Activated naive CD8-positive, alpha-beta T cell treated with anti-CD3 and anti-CD28 coated beads for 36 hours (primary cell): ENCODE measurements around the gene ULK4. TPM values are rescaled to one million over a fixed set of nuclear protein-coding genes. Genes with fewer than 3 reads are reported as not detected.
"Not testable (repeated sequence)": the region's sequence is repeated elsewhere in the genome, so short reads cannot be mapped to it uniquely, and the experiment has no call there.

Experiments
- DNase-seq: peaks from one replicate; pipeline ENCODE4 v3.0.0; 2021
- H3K27ac Mint-ChIP-seq: one replicate; pipeline ENCODE4 v1.8.0; 2022; ENCODE audit warnings: mild to moderate bottlenecking, moderate library complexity, mixed read lengths
- H3K27me3 Mint-ChIP-seq: one replicate; pipeline ENCODE4 v1.8.0; 2022; ENCODE audit warnings: mild to moderate bottlenecking, mixed read lengths
- H3K36me3 Mint-ChIP-seq: one replicate; pipeline ENCODE4 v1.8.0; 2021; ENCODE audit warnings: mild to moderate bottlenecking, mixed read lengths
- H3K4me1 Mint-ChIP-seq: one replicate; pipeline ENCODE4 v1.8.0; 2021; ENCODE audit warnings: mixed read lengths
- H3K4me3 Mint-ChIP-seq: one replicate; pipeline ENCODE4 v1.8.0; 2022; ENCODE audit warnings: mild to moderate bottlenecking, moderate library complexity, mixed read lengths
- H3K9me3 Mint-ChIP-seq: one replicate; pipeline ENCODE4 v1.8.0; 2022; ENCODE audit warnings: mixed read lengths
- total RNA-seq, 2 experiments: library from RNA; stranded (reverse); gene quantifications; one replicate each; pipeline ENCODE4 v1.2.3, GENCODE V29; 2021

ULK4 gene
- total RNA-seq, 2 experiments from 2014 or later = 9.8 to 10.3 TPM

DNA sequence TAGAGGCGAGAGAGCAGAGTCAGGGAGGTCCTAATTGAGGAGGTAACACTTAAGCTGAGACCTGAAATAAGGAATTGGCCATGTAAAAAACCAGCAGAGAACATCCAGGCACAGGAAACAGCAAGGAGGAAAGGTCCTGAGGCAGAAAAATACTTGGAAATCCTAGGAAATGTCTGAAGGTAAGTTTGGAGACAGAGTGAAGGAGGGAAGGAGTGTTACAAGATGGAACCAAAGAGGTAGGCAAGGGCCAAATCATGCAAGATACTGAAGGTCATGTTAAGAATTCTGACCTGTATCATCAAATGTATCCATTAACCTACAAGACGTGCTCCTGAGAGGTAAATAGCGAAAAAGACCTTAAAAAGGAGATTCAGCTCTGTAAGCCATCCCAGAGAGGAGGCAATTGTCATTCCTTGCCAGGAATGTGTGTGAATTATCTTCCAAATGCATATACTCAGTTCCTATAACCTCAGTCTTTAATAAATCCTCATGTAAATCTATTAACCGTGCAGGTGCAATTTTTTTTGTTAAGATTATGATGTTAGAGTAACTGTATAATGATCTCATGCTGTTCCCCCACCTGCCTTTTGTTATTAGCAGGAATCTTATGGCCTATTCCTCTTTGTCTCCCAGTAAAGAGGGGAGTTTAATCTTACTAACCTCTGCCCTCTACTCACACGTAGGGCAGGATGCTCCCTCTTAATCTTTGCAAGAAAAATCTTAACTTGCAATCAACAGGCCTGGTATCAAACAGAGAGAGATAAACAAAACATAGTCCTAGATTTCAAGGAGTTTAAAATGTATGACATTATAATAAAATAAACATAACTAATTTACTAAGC, 166.9 kb downstream of the ULK4 start:
- no peaks in the 10 kb centered on the region for H3K27me3 Mint-ChIP-seq
- no peak for DNase-seq
- H3K36me3 Mint-ChIP-seq = peaks cover 5% of the 10 kb centered on the region
- H3K9me3 Mint-ChIP-seq = no peaks in the 10 kb centered on the region
- no peak overlapping the region for H3K4me3 Mint-ChIP-seq
- H3K27ac Mint-ChIP-seq = no peak overlapping the region
- no peaks in the 10 kb centered on the region for H3K4me1 Mint-ChIP-seq

DNA sequence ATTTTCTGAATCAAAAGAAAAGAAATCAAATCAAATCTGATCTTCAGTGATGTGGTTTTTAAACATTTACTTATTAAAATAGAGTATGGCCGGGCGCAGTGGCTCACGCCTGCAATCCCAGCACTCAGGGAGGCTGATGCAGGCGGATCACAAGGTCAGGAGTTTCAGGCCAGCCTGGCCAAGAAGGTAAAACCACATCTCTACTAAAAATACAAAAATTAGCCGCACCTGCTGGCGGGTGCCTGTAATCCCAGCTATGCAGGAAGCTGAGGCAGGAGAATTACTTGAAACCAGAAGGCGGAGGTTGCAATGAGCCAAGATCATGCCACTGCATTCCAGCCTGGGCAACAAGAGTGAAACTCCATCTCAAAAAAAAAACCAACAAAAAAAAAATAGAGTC, 169.1 kb downstream of the ULK4 start:
- no peak overlapping the region for H3K27ac Mint-ChIP-seq
- no peaks in the 10 kb centered on the region for H3K9me3 Mint-ChIP-seq
- H3K4me3 Mint-ChIP-seq = no peak overlapping the region
- no peak for DNase-seq
- H3K36me3 Mint-ChIP-seq = peaks cover 9% of the 10 kb centered on the region
- H3K4me1 Mint-ChIP-seq = no peaks in the 10 kb centered on the region
- no peaks in the 10 kb centered on the region for H3K27me3 Mint-ChIP-seq

DNA sequence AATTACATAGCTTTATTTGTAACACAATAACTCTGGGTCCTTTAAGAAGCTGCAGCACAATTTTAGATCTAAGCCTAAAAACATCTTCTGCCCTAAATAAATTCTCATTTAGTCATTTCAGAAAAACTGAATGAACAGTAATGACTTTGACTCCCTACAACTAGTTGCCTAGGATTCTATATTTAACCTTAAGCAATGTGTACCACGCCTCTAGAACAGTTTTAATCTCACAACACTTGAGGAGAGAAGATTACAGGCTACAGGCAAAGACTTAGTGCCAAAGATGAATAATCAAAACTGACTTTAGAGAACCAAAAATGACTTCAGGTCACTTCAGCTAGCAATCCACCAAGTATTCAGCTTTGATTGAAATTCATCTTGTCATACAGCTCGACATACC, 192.8 kb downstream of the ULK4 start:
- Mint-ChIP-seq H3K4me3 (no peak overlapping the region), H3K36me3 (peaks cover 20% of the 10 kb centered on the region), H3K9me3 (peaks cover 3% of the 10 kb centered on the region), H3K27ac (no peak overlapping the region), H3K4me1 (no peaks in the 10 kb centered on the region), H3K27me3 (no peaks in the 10 kb centered on the region)
- DNase-seq = no peak

GRCh38 chr3:41768363-41768762, 193.5 kb downstream of the ULK4 start:
- Mint-ChIP-seq H3K36me3 (peaks cover 20% of the 10 kb centered on the region), H3K27me3 (no peaks in the 10 kb centered on the region)

GRCh38 chr3:41762867-41763266, 199.0 kb downstream of the ULK4 start:
- H3K36me3 Mint-ChIP-seq = peaks cover 10% of the 10 kb centered on the region
- not testable (repeated sequence) for H3K27me3 Mint-ChIP-seq

More at GRCh38 chr3:41768363-41768762, 193.5 kb downstream of the ULK4 start:
- Mint-ChIP-seq H3K4me3 (no peak overlapping the region), H3K4me1 (no peaks in the 10 kb centered on the region), H3K9me3 (peaks cover 3% of the 10 kb centered on the region), H3K27ac (no peak overlapping the region)
- DNase-seq = no peak

DNA sequence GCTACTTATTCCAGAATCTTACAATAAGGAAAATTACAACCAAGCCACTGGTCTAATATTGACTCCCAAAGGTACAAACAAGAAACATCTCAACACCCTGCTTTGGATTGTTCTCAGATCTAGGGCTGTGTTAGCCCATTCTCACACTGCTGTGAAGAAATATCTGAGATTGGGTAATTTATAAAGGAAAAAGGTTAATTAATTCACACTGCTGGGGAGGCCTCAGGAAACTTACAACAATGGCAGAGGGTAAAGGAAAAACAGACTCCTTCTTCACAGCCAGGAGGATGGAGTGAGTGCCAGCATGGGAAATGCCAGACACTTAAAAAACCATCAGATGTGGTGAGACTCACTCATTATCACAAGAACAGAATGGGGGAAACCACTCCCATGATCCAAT, 208.3 kb downstream of the ULK4 start:
- no peaks in the 10 kb centered on the region for H3K9me3 Mint-ChIP-seq
- peaks cover 10% of the 10 kb centered on the region for H3K4me1 Mint-ChIP-seq
- DNase-seq = no peak

More at GRCh38 chr3:41762867-41763266, 199.0 kb downstream of the ULK4 start:
- not testable (repeated sequence) for H3K4me1 Mint-ChIP-seq, DNase-seq, H3K4me3 Mint-ChIP-seq, H3K27ac Mint-ChIP-seq, H3K9me3 Mint-ChIP-seq

GRCh38 chr3:41751597-41751996, 210.3 kb downstream of the ULK4 start:
- peaks cover 10% of the 10 kb centered on the region for H3K4me1 Mint-ChIP-seq
- no peak for DNase-seq
- no peaks in the 10 kb centered on the region for H3K9me3 Mint-ChIP-seq
- peaks cover 8% of the 10 kb centered on the region for H3K36me3 Mint-ChIP-seq
- no peaks in the 10 kb centered on the region for H3K27me3 Mint-ChIP-seq
- H3K4me3 Mint-ChIP-seq = no peak overlapping the region
- no peak overlapping the region for H3K27ac Mint-ChIP-seq

More for the DNA sequence above, 208.3 kb downstream of the ULK4 start:
- no peak overlapping the region for H3K4me3 Mint-ChIP-seq
- peaks cover 5% of the 10 kb centered on the region for H3K36me3 Mint-ChIP-seq
- no peaks in the 10 kb centered on the region for H3K27me3 Mint-ChIP-seq
- H3K27ac Mint-ChIP-seq = no peak overlapping the region

GRCh38 chr3:41749988-41750387, 211.9 kb downstream of the ULK4 start:
- H3K36me3 Mint-ChIP-seq = peaks cover 8% of the 10 kb centered on the region
- no peak for DNase-seq
- H3K27me3 Mint-ChIP-seq = no peaks in the 10 kb centered on the region
- no peak overlapping the region for H3K4me3 Mint-ChIP-seq
- H3K9me3 Mint-ChIP-seq = no peaks in the 10 kb centered on the region
- no peak overlapping the region for H3K27ac Mint-ChIP-seq
- peaks cover 10% of the 10 kb centered on the region for H3K4me1 Mint-ChIP-seq

DNA sequence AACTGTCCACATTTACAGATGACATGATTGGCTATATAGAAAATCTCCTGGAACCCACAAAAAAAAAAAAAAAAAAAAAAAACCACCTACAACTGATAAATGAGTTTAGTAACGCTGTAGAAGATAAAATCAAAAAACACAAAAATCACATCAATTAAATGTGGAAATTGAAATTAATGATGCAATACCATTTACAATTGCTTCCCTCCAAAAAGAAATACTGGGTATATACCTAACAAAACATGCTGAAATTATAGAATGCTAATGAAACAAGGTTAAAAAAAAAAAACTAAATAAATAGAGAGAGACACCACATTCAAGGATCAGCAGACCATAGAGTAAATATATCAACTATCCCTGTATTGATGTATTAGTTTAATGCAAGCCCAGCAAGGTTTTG, 215.7 kb downstream of the ULK4 start:
- Mint-ChIP-seq H3K27ac (no peak overlapping the region), H3K36me3 (peaks cover 5% of the 10 kb centered on the region), H3K4me3 (no peak overlapping the region)

GRCh38 chr3:41742121-41742520, 219.8 kb downstream of the ULK4 start:
- no peak for DNase-seq
- Mint-ChIP-seq H3K36me3 (peaks cover 16% of the 10 kb centered on the region), H3K27me3 (no peaks in the 10 kb centered on the region), H3K4me1 (no peaks in the 10 kb centered on the region), H3K9me3 (peaks cover 4% of the 10 kb centered on the region), H3K4me3 (no peak overlapping the region), H3K27ac (no peak overlapping the region)

More for the DNA sequence above, 215.7 kb downstream of the ULK4 start:
- DNase-seq = no peak
- Mint-ChIP-seq H3K27me3 (no peaks in the 10 kb centered on the region), H3K9me3 (no peaks in the 10 kb centered on the region), H3K4me1 (no peaks in the 10 kb centered on the region)

- no peaks in the 10 kb centered on the region for H3K27me3 Mint-ChIP-seq
These were observed 221.5 kb downstream of the ULK4 start for GRCh38 chr3:41740374-41740886.

DNA sequence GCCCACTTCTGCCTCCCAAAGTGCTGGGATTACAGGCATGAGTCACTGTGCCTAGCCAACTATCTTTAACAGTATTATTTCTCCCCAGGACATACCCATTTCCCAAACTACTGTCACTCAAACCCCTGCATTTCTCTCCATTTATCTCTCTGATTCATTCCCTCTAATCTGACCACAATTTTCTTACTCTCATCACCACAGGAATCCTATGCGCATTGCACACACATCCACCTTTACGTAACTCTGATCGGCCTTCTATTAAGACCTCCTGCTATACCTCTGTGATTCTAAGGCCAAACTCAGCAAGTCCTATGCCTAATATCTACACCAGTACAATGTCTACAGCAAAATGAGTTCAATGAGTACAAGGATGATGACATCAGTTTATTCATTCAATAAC, 235.0 kb downstream of the ULK4 start:
- Mint-ChIP-seq H3K36me3 (peaks cover 30% of the 10 kb centered on the region), H3K4me1 (no peaks in the 10 kb centered on the region), H3K27ac (no peak overlapping the region), H3K4me3 (no peak overlapping the region), H3K9me3 (peaks cover 6% of the 10 kb centered on the region), H3K27me3 (no peaks in the 10 kb centered on the region)
- DNase-seq = no peak

More at GRCh38 chr3:41740374-41740886, 221.5 kb downstream of the ULK4 start:
- Mint-ChIP-seq H3K4me1 (no peaks in the 10 kb centered on the region), H3K27ac (no peak overlapping the region), H3K9me3 (peaks cover 4% of the 10 kb centered on the region), H3K4me3 (no peak overlapping the region), H3K36me3 (peaks cover 16% of the 10 kb centered on the region)
- DNase-seq = no peak

DNA sequence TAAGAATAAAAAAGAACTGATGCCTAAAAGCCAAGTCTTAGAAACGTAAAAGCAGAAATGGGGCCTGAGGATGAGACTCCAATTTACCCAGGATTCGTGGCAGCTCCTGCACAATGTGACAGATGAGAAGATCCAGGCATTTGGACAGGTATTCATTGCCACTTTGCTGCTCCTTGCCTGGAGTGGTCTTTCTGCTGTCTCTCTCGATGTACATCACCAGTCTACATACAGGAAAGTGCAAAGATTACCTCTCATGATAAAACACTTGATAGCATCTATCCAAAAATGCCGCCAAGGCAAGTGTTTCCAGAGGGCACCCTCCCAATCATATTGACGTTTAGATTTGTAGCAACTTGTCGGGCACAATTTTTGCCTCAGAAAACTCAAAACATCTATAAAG, 244.3 kb downstream of the ULK4 start:
- peaks cover 2% of the 10 kb centered on the region for H3K36me3 Mint-ChIP-seq
- no peaks in the 10 kb centered on the region for H3K9me3 Mint-ChIP-seq
- no peak overlapping the region for H3K27ac Mint-ChIP-seq
- H3K4me1 Mint-ChIP-seq = no peaks in the 10 kb centered on the region
- no peak overlapping the region for H3K4me3 Mint-ChIP-seq
- H3K27me3 Mint-ChIP-seq = no peaks in the 10 kb centered on the region
- DNase-seq = no peak

- no peak for DNase-seq
- no peaks in the 10 kb centered on the region for H3K9me3 Mint-ChIP-seq
- H3K4me1 Mint-ChIP-seq = no peaks in the 10 kb centered on the region
- no peaks in the 10 kb centered on the region for H3K27me3 Mint-ChIP-seq
- no peak overlapping the region for H3K27ac Mint-ChIP-seq
- H3K36me3 Mint-ChIP-seq = peaks cover 2% of the 10 kb centered on the region
- H3K4me3 Mint-ChIP-seq = no peak overlapping the region
These were observed 245.4 kb downstream of the ULK4 start for GRCh38 chr3:41716471-41716870.

GRCh38 chr3:41715376-41715775, 246.5 kb downstream of the ULK4 start:
- no peak for DNase-seq
- H3K27me3 Mint-ChIP-seq = no peaks in the 10 kb centered on the region
- H3K4me1 Mint-ChIP-seq = no peaks in the 10 kb centered on the region
- H3K27ac Mint-ChIP-seq = no peak overlapping the region
- H3K9me3 Mint-ChIP-seq = no peaks in the 10 kb centered on the region
- H3K36me3 Mint-ChIP-seq = peaks cover 2% of the 10 kb centered on the region
- H3K4me3 Mint-ChIP-seq = no peak overlapping the region

GRCh38 chr3:41711651-41712050, 250.3 kb downstream of the ULK4 start:
- no peak overlapping the region for H3K27ac Mint-ChIP-seq
- H3K4me3 Mint-ChIP-seq = no peak overlapping the region
- H3K27me3 Mint-ChIP-seq = no peaks in the 10 kb centered on the region
- H3K9me3 Mint-ChIP-seq = no peaks in the 10 kb centered on the region
- no peak for DNase-seq
- H3K4me1 Mint-ChIP-seq = no peaks in the 10 kb centered on the region
- peaks cover 2% of the 10 kb centered on the region for H3K36me3 Mint-ChIP-seq
